ENCODE data around the gene MRPL58. TPM values are rescaled to one million over a fixed set of nuclear protein-coding genes. Genes with fewer than 3 reads are reported as not detected.

MRPL58 gene
- total RNA-seq, 1 experiment from 2014 or later = 41.0 TPM

GRCh38 chr17:75049706-75050105, 37.2 kb downstream of the MRPL58 start:
- H3K79me2 ChIP-seq (ENCODE audit: insufficient read depth, low read length) = peaks cover 13% of the 10 kb centered on the region; the same call in 1 of the 2 replicates
- no peak for TF ChIP-seq CTCF (conservative IDR thresholded peaks at IDR 0.05)
- no peak overlapping the region for H2BK12ac ChIP-seq (ENCODE audit: insufficient read length, low read depth, low read length)
- no peak overlapping the region for H2BK15ac ChIP-seq (ENCODE audit: low read depth, low read length)
- no peak overlapping the region for H3K23ac ChIP-seq (ENCODE audit: insufficient read length, low read depth, low read length)
- no peak overlapping the region for H4K91ac ChIP-seq (ENCODE audit: insufficient read length, low read depth, low read length)
- H2AFZ ChIP-seq (ENCODE audit: low read length) = no peak overlapping the region
- H3K9me3 Mint-ChIP-seq = peaks cover 0 to 2% of the 10 kb centered on the region in 2 experiments; a peak in 2 of 5 replicates
- H3K9me3 ChIP-seq (ENCODE audit: control insufficient read depth, low read depth, low read length) = no peaks in the 10 kb centered on the region
- no peaks in the 10 kb centered on the region for H3K27me3 Mint-ChIP-seq (ENCODE audit: low read depth)
- no peak overlapping the region for H2BK5ac ChIP-seq (ENCODE audit: insufficient read length, low read length)
- no peak overlapping the region for H3K4me3 Mint-ChIP-seq
- no peak overlapping the region for H3T11ph ChIP-seq (ENCODE audit: low read length)
- no peaks in the 10 kb centered on the region for H3K27me3 ChIP-seq (ENCODE audit: insufficient read depth, low read length)
- no peak overlapping the region for H2AK5ac ChIP-seq (ENCODE audit: insufficient read length, low read length)
- DNase-seq = no peak
- H3K4me1 ChIP-seq (ENCODE audit: insufficient read depth, low read length) = no peaks in the 10 kb centered on the region
- no peak overlapping the region for H4K5ac ChIP-seq (ENCODE audit: insufficient read length, low read depth, low read length)
- no peak overlapping the region for H3K18ac ChIP-seq (ENCODE audit: insufficient read length, low read depth, low read length)
- no peak overlapping the region for H3K4ac ChIP-seq (ENCODE audit: low read depth, low read length)
- H3K79me1 ChIP-seq (ENCODE audit: insufficient read depth, low read depth, low read length, poor library complexity, severe bottlenecking) = peaks cover 5% of the 10 kb centered on the region
- H2BK120ac ChIP-seq (ENCODE audit: low read depth, low read length, poor library complexity, severe bottlenecking) = no peak overlapping the region
- no peak overlapping the region for H3K14ac ChIP-seq (ENCODE audit: insufficient read depth, low read length)
- H3K4me2 ChIP-seq (ENCODE audit: insufficient read depth, insufficient read length, low read length) = no peak overlapping the region
- H3K27ac ChIP-seq (ENCODE audit: insufficient read length, low read depth, low read length) = no peak overlapping the region
- H3K27ac Mint-ChIP-seq = no peak overlapping the region
- no peak overlapping the region for H3K9ac ChIP-seq (ENCODE audit: extremely low read depth, insufficient read length, low read length)
- H3K4me1 Mint-ChIP-seq = peaks cover 25 to 26% of the 10 kb centered on the region in 2 experiments
- H4K8ac ChIP-seq (replicated peaks; ENCODE audit: insufficient read length, low read depth, low read length) = no peak overlapping the region
- H3K23me2 ChIP-seq (ENCODE audit: insufficient read length, low read depth, low read length, poor library complexity, severe bottlenecking) = peaks cover 6% of the 10 kb centered on the region
- H3K56ac ChIP-seq (ENCODE audit: insufficient read length, low read depth, low read length) = no peak overlapping the region
- H3K36me3 Mint-ChIP-seq (ENCODE audit: insufficient read depth in 1 of 3, low read depth in 3 of 3) = peaks cover 31 to 66% (median 48%) of the 10 kb centered on the region in 3 experiments
- no peaks in the 10 kb centered on the region for H4K20me1 ChIP-seq (ENCODE audit: control insufficient read depth, insufficient read depth, insufficient read length)
- H2BK20ac ChIP-seq (ENCODE audit: low read depth, low read length, poor library complexity, severe bottlenecking) = no peak overlapping the region
